Astrocyte (in vitro differentiated cells and primary cell): ENCODE results near the gene SMIM20. TPM values are rescaled to one million over a fixed set of nuclear protein-coding genes. Genes with fewer than 3 reads are reported as not detected.
A peak's percentile ranks its signal among the peaks of the same experiment; 100 is the strongest.

Experiments used
- DNase-seq: peaks from one replicate; pipeline ENCODE4 v3.0.0-alpha.2; 2010; ENCODE audit warnings: low read depth
- FAIRE-seq: peaks from 2 replicates; lab custom pipeline; 2011; peaks lifted over from hg19 to GRCh38; lab: Jason Lieb, UNC
- H2AFZ ChIP-seq: 2 replicates; pipeline ENCODE4 v1.6.0; 2012; ENCODE audit warnings: low read depth, low read length, inconsistent platforms
- H3K27ac ChIP-seq: 2 replicates; pipeline ENCODE4 v1.5.1; 2011; ENCODE audit warnings: low read depth, low read length, inconsistent platforms
- H3K27me3 ChIP-seq: 2 replicates; pipeline ENCODE4 v1.6.0; 2011; ENCODE audit warnings: low read length, inconsistent platforms; ENCODE audit not compliant: insufficient read depth
- H3K36me3 ChIP-seq: 2 replicates; pipeline ENCODE4 v1.5.1; 2011; ENCODE audit warnings: low read length, inconsistent platforms; ENCODE audit not compliant: insufficient read depth
- H3K4me1 ChIP-seq: 2 replicates; pipeline ENCODE4 v1.5.1; 2011; ENCODE audit warnings: low read length, inconsistent platforms; ENCODE audit not compliant: insufficient read depth
- H3K4me2 ChIP-seq: 2 replicates; pipeline ENCODE4 v1.6.0; 2012; ENCODE audit warnings: low read length, inconsistent platforms
- H3K4me3 ChIP-seq: 2 replicates; pipeline ENCODE4 v1.5.1; 2011; ENCODE audit warnings: low read depth, mild to moderate bottlenecking, low read length, inconsistent platforms; ENCODE audit not compliant: insufficient read depth
- H3K79me2 ChIP-seq: 2 replicates; pipeline ENCODE4 v1.6.0; 2012; ENCODE audit warnings: mild to moderate bottlenecking, low read length, inconsistent platforms; ENCODE audit not compliant: insufficient read depth
- H3K9ac ChIP-seq: 2 replicates; pipeline ENCODE4 v1.6.0; 2012; ENCODE audit warnings: mild to moderate bottlenecking, low read length, inconsistent platforms
- H3K9me3 ChIP-seq: 2 replicates; pipeline ENCODE4 v1.5.1; 2012; ENCODE audit warnings: low read depth, mild to moderate bottlenecking, low read length, inconsistent platforms; ENCODE audit not compliant: insufficient read depth
- H4K20me1 ChIP-seq: 2 replicates; pipeline ENCODE4 v1.6.0; 2012; ENCODE audit warnings: low read length, inconsistent platforms; ENCODE audit not compliant: insufficient read depth
- H3K27ac Mint-ChIP-seq: one replicate; pipeline ENCODE4 v1.8.0; 2021; ENCODE audit warnings: mild to moderate bottlenecking, mixed read lengths; ENCODE audit not compliant: unreplicated experiment
- H3K27me3 Mint-ChIP-seq: one replicate; pipeline ENCODE4 v1.8.0; 2021; ENCODE audit warnings: low read depth, mixed read lengths; ENCODE audit not compliant: unreplicated experiment
- H3K36me3 Mint-ChIP-seq: one replicate; pipeline ENCODE4 v1.8.0; 2021; ENCODE audit warnings: low read depth, mixed read lengths; ENCODE audit not compliant: unreplicated experiment
- H3K4me1 Mint-ChIP-seq: one replicate; pipeline ENCODE4 v1.8.0; 2021; ENCODE audit warnings: low read depth, mixed read lengths; ENCODE audit not compliant: unreplicated experiment
- H3K4me3 Mint-ChIP-seq: one replicate; pipeline ENCODE4 v1.8.0; 2021; ENCODE audit warnings: mild to moderate bottlenecking, moderate library complexity, mixed read lengths; ENCODE audit not compliant: unreplicated experiment
- H3K9me3 Mint-ChIP-seq: one replicate; pipeline ENCODE4 v1.8.0; 2021; ENCODE audit warnings: mild to moderate bottlenecking, mixed read lengths; ENCODE audit not compliant: unreplicated experiment
- CTCF ChIP-seq: IDR thresholded peaks from 2 replicates; pipeline ENCODE4 v1.5.1; 2011; ENCODE audit warnings: low read depth, mild to moderate bottlenecking, inconsistent platforms, low read length, moderate library complexity; ENCODE audit not compliant: insufficient read depth
- EZH2 ChIP-seq: IDR thresholded peaks from 2 replicates; pipeline ENCODE4 v1.6.1; 2012; ENCODE audit warnings: mild to moderate bottlenecking, low read length, inconsistent platforms; ENCODE audit not compliant: insufficient read depth
- total RNA-seq: library from RNA; stranded (reverse); gene quantifications from 2 replicates; pipeline ENCODE4 v1.2.1, GENCODE V29; 2021

The SMIM20 gene
- total RNA-seq, 1 donor from 2014 or later: 19.4 TPM

GRCh38 chr4:25976780-25977179 lies 62.8 kb downstream of the SMIM20 start:
- no peak overlapping the region for H3K27ac Mint-ChIP-seq
- Histone ChIP-seq H3K4me1 (no peaks in the 10 kb centered on the region), H2AFZ (no peak overlapping the region), H3K4me3 (no peak overlapping the region), H3K9me3 (no peaks in the 10 kb centered on the region), H3K27me3 (peaks cover 4% of the 10 kb centered on the region), H3K9ac (no peak overlapping the region), H3K79me2 (no peaks in the 10 kb centered on the region), H3K4me2 (no peak overlapping the region), H4K20me1 (no peaks in the 10 kb centered on the region), H3K27ac (no peak overlapping the region), H3K36me3 (no peaks in the 10 kb centered on the region)
- DNase-seq (no peak), FAIRE-seq (no peak)
- no peaks in the 10 kb centered on the region for H3K4me1 Mint-ChIP-seq
- peaks cover 3% of the 10 kb centered on the region for H3K27me3 Mint-ChIP-seq
- no peaks in the 10 kb centered on the region for H3K36me3 Mint-ChIP-seq
- no peak overlapping the region for H3K4me3 Mint-ChIP-seq
- H3K9me3 Mint-ChIP-seq: no peaks in the 10 kb centered on the region
- TF ChIP-seq CTCF (no peak), EZH2 (no peak)

- peaks cover 3% of the 10 kb centered on the region for H3K27me3 Mint-ChIP-seq
- H3K36me3 Mint-ChIP-seq: no peaks in the 10 kb centered on the region
- Histone ChIP-seq H3K27me3 (peaks cover 2% of the 10 kb centered on the region), H3K4me2 (no peak overlapping the region), H3K79me2 (no peaks in the 10 kb centered on the region), H3K27ac (no peak overlapping the region), H3K36me3 (no peaks in the 10 kb centered on the region), H3K9ac (no peak overlapping the region), H4K20me1 (no peaks in the 10 kb centered on the region), H2AFZ (no peak overlapping the region), H3K4me3 (no peak overlapping the region), H3K4me1 (no peaks in the 10 kb centered on the region), H3K9me3 (no peaks in the 10 kb centered on the region)
- FAIRE-seq: no peak
- no peak for DNase-seq
- H3K27ac Mint-ChIP-seq: no peak overlapping the region
- no peak for TF ChIP-seq CTCF
- no peak for TF ChIP-seq EZH2
- no peaks in the 10 kb centered on the region for H3K4me1 Mint-ChIP-seq
- H3K9me3 Mint-ChIP-seq: no peaks in the 10 kb centered on the region
- no peak overlapping the region for H3K4me3 Mint-ChIP-seq
These were observed 63.6 kb downstream of the SMIM20 start for GRCh38 chr4:25977397-25978170.

DNA sequence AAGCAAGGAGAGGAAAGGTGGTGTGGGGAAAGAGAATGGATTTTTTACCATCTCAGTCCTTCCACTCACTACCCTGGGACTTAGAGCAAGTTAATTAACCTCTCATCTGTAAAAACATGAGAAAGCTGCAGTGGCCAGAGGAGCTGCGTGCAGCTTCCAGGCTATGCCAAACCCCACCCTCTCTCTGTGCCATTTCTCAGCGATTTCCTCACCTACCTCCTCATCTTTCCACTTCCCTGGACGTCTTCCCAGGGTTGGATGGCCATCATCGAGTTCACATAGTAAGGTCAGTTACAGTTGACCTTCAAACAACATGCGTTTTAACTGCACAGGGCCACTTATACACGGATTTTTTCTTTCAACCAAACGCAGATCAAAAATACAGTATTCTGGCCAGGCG lies 64.3 kb downstream of the SMIM20 start:
- Histone ChIP-seq H3K79me2 (no peaks in the 10 kb centered on the region), H2AFZ (peak overlapping the region; percentile 10), H3K27ac (no peak overlapping the region), H4K20me1 (no peaks in the 10 kb centered on the region), H3K9ac (no peak overlapping the region), H3K36me3 (no peaks in the 10 kb centered on the region), H3K9me3 (no peaks in the 10 kb centered on the region), H3K4me1 (no peaks in the 10 kb centered on the region), H3K27me3 (peaks cover 2% of the 10 kb centered on the region), H3K4me3 (no peak overlapping the region), H3K4me2 (no peak overlapping the region)
- H3K27ac Mint-ChIP-seq: no peak overlapping the region
- TF ChIP-seq EZH2 (no peak), CTCF (no peak)
- DNase-seq: no peak
- no peak overlapping the region for H3K4me3 Mint-ChIP-seq
- H3K36me3 Mint-ChIP-seq: no peaks in the 10 kb centered on the region
- peaks cover 2% of the 10 kb centered on the region for H3K27me3 Mint-ChIP-seq
- no peaks in the 10 kb centered on the region for H3K9me3 Mint-ChIP-seq
- no peaks in the 10 kb centered on the region for H3K4me1 Mint-ChIP-seq
- FAIRE-seq: no peak
